Measurements from ENCODE around the gene SIGMAR1. TPM values are rescaled to one million over a fixed set of nuclear protein-coding genes. Genes with fewer than 3 reads are reported as not detected.
A peak's percentile ranks its signal among the peaks of the same experiment; 100 is the strongest.

The SIGMAR1 gene
- total RNA-seq, 1 donor from 2014 or later: 44.4 TPM

- H3K4me3 Mint-ChIP-seq (ENCODE audit: unreplicated experiment): peak overlapping the region; percentile 84
- TF ChIP-seq, protein P1, sequence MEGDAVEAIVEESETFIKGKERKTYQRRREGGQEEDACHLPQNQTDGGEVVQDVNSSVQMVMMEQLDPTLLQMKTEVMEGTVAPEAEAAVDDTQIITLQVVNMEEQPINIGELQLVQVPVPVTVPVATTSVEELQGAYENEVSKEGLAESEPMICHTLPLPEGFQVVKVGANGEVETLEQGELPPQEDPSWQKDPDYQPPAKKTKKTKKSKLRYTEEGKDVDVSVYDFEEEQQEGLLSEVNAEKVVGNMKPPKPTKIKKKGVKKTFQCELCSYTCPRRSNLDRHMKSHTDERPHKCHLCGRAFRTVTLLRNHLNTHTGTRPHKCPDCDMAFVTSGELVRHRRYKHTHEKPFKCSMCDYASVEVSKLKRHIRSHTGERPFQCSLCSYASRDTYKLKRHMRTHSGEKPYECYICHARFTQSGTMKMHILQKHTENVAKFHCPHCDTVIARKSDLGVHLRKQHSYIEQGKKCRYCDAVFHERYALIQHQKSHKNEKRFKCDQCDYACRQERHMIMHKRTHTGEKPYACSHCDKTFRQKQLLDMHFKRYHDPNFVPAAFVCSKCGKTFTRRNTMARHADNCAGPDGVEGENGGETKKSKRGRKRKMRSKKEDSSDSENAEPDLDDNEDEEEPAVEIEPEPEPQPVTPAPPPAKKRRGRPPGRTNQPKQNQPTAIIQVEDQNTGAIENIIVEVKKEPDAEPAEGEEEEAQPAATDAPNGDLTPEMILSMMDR (IDR thresholded peaks at IDR 0.05; ENCODE audit: partially characterized antibody, unreplicated experiment): no peak
- peak overlapping the region; percentile 18 for H3K27ac Mint-ChIP-seq (ENCODE audit: unreplicated experiment)
- no peak for DNase-seq
- H3K27me3 Mint-ChIP-seq (ENCODE audit: unreplicated experiment): peaks cover 2% of the 10 kb centered on the region
- H3K9me3 Mint-ChIP-seq (ENCODE audit: unreplicated experiment): peaks cover 10% of the 10 kb centered on the region
- peaks cover 11% of the 10 kb centered on the region for H3K4me1 Mint-ChIP-seq (ENCODE audit: low read depth, unreplicated experiment)
- no peaks in the 10 kb centered on the region for H3K36me3 Mint-ChIP-seq (ENCODE audit: unreplicated experiment)
Measured at GRCh38 chr9:34610434-34611206, 27.0 kb downstream of the SIGMAR1 start.

DNA sequence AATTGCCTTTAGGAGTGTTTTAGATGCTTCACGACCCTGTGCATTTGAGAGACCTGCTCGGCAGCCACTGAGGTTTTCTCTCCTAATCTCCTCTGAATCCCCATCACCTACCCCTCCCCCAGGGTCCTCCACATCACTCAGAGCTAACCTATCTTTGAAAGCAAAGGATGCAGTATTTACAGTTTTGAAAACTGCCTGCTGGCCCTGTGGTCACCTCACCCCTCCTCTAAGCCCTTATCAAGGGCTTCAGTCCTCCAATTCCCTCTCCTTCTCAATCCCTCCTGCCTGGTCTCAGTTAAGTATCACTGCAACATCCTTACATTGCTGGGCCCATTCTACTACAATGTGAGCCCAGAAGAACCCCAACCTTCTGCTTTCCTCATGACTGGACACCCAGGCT lies 30.3 kb downstream of the SIGMAR1 start:
- H3K4me1 Mint-ChIP-seq (ENCODE audit: low read depth, unreplicated experiment): peaks cover 14% of the 10 kb centered on the region
- no peak overlapping the region for H3K4me3 Mint-ChIP-seq (ENCODE audit: unreplicated experiment)
- H3K9me3 Mint-ChIP-seq (ENCODE audit: unreplicated experiment): peaks cover 8% of the 10 kb centered on the region
- DNase-seq: no peak
- H3K27ac Mint-ChIP-seq (ENCODE audit: unreplicated experiment): no peak overlapping the region
- TF ChIP-seq, protein P1 (IDR thresholded peaks at IDR 0.05; ENCODE audit: partially characterized antibody, unreplicated experiment): no peak
- H3K27me3 Mint-ChIP-seq (ENCODE audit: unreplicated experiment): peaks cover 6% of the 10 kb centered on the region
- no peaks in the 10 kb centered on the region for H3K36me3 Mint-ChIP-seq (ENCODE audit: unreplicated experiment)

- Mint-ChIP-seq H3K9me3 (ENCODE audit: unreplicated experiment) (peaks cover 8% of the 10 kb centered on the region), H3K27me3 (ENCODE audit: unreplicated experiment) (peaks cover 6% of the 10 kb centered on the region)
Measured at GRCh38 chr9:34606905-34607304, 30.7 kb downstream of the SIGMAR1 start.

DNA sequence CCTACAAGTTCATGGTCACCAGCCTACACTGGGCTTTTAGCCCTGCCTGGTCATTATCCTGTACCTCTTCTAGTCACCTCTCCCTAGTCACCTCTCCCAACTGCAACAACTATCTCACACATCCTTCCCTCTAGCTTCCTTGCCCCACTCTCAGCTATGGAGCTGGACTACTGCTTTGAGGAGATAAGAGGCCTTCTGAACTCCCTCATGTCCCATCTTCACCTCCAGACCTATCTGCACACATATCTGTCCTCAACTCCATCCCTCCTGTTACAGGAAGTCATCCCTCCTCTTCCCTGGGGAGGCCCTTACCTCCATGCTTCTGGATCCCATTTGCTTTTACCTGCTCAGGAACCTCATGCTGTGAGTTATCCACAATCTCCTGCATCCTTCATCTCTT lies 31.4 kb downstream of the SIGMAR1 start:
- Mint-ChIP-seq H3K27ac (ENCODE audit: unreplicated experiment) (no peak overlapping the region), H3K27me3 (ENCODE audit: unreplicated experiment) (peaks cover 6% of the 10 kb centered on the region), H3K4me1 (ENCODE audit: low read depth, unreplicated experiment) (peaks cover 17% of the 10 kb centered on the region), H3K4me3 (ENCODE audit: unreplicated experiment) (no peak overlapping the region), H3K36me3 (ENCODE audit: unreplicated experiment) (no peaks in the 10 kb centered on the region), H3K9me3 (ENCODE audit: unreplicated experiment) (peaks cover 5% of the 10 kb centered on the region)
- DNase-seq: no peak
- TF ChIP-seq, protein P1 (IDR thresholded peaks at IDR 0.05; ENCODE audit: partially characterized antibody, unreplicated experiment): no peak

More at GRCh38 chr9:34606905-34607304, 30.7 kb downstream of the SIGMAR1 start:
- TF ChIP-seq, protein P1 (IDR thresholded peaks at IDR 0.05; ENCODE audit: partially characterized antibody, unreplicated experiment): no peak
- Mint-ChIP-seq H3K4me3 (ENCODE audit: unreplicated experiment) (no peak overlapping the region), H3K36me3 (ENCODE audit: unreplicated experiment) (no peaks in the 10 kb centered on the region), H3K4me1 (ENCODE audit: low read depth, unreplicated experiment) (peaks cover 17% of the 10 kb centered on the region), H3K27ac (ENCODE audit: unreplicated experiment) (no peak overlapping the region)
- DNase-seq: no peak

GRCh38 chr9:34603610-34604231 lies 33.9 kb downstream of the SIGMAR1 start:
- H3K4me1 Mint-ChIP-seq (ENCODE audit: low read depth, unreplicated experiment): peaks cover 18% of the 10 kb centered on the region
- no peaks in the 10 kb centered on the region for H3K9me3 Mint-ChIP-seq (ENCODE audit: unreplicated experiment)
- peak; percentile 96 for DNase-seq
- H3K36me3 Mint-ChIP-seq (ENCODE audit: unreplicated experiment): no peaks in the 10 kb centered on the region
- no peak overlapping the region for H3K4me3 Mint-ChIP-seq (ENCODE audit: unreplicated experiment)
- H3K27ac Mint-ChIP-seq (ENCODE audit: unreplicated experiment): peak overlapping the region; percentile 4
- TF ChIP-seq, protein P1 (IDR thresholded peaks at IDR 0.05; ENCODE audit: partially characterized antibody, unreplicated experiment): peak; percentile 95
- H3K27me3 Mint-ChIP-seq (ENCODE audit: unreplicated experiment): peaks cover 13% of the 10 kb centered on the region

Data from glutamatergic neuron (in vitro differentiated cells).